Measurements from ENCODE around the gene PDE8A.
A peak's percentile ranks its signal among the peaks of the same experiment; 100 is the strongest.
"Not testable (repeated sequence)": the region's sequence is repeated elsewhere in the genome, so short reads cannot be mapped to it uniquely, and the experiment has no call there.

Gene PDE8A

DNA sequence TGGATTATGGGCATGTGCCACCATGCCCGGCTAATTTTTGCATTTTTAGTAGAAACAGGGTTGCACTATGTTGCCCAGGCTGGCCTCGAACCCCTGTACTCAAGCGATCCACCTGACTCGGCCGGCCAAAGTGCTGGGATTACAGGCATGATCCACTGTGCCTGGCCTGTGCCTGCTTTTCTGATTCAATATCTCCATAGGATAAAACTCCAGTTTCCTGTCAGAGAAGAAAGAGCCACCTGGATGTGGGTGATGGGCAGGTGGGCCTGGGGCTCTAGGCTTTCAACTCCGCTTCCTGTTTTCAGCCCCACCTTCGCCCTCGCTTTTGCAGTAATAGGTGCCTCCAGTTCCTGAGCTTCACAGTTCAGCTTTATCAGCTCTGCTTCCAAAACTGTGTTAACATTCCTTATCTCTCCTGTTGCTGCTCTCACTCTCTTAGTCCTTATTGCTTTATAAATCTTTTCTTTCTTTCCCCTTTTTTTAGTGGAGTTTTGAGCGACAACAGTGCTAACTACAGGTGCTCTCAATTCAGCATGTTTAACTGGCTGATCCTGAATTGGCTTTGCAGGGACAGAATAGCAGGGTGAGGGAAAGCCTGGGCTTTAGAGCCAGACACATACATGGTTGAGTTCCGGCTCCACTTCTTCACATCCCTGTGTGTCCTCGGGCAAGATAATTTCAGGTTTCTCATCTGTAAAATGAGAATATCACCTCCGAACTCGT, 21.1 kb upstream of the PDE8A start:
- no peak for DNase-seq (ENCODE audit: low read depth in 2 of 2)

DNA sequence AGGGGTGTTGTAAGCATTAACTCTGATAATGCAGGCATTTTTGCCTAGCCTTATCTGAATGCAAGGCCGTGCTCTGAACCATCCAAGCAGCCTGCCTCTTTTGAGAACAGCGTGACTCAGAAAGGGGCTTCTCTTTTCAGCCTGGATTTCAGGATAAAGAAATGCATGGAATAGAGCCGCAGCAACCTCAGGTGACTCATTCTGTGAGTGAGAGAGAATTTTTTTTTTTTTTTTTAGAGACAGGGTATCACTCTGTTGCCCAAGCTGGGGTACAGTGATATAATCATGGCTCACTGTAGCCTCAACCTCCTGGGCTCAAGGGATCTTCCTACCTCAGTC, 20.6 kb upstream of the PDE8A start:
- DNase-seq (ENCODE audit: low read depth in 2 of 2), result no peak

DNA sequence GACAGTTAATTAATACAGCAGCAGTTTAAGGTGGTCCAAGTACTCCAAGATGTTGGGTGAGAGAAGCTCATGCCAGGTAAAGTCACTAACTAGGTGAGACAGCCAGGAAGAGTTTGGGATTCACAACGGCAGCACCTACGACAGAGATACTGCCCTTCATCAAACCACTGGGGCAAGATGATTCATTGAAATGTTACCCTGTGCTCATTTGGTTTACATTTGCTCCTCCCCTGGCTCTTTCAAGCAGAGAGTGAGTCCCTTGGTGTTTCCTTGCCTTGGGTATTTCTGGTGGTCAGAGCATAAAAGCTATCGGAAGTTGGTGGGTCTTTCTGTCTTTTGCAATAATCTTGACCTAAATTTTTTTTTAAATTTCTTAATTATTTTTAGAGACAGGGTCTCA, 19.9 kb upstream of the PDE8A start:
- DNase-seq (ENCODE audit: low read depth in 2 of 2), result no peak

DNA sequence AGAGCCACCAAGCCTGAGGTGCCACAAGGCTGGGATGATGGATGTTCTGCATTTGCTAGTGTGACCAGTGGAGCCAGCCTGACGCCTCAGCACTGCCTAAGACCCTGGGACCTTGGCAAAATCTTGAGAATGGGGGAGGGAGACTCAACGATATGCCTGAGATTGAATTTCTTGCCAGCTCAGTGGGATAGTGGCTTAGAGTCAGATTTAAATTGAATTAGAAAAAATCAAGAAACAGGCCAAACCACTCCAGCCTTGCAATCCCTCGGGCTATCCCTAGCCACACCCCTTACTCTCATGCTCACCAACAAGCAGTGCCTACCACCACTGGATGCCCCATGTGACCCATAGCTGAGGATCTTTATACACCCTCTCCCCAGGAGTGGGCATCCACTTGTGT, 18.7 kb upstream of the PDE8A start:
- DNase-seq (ENCODE audit: low read depth in 2 of 2), result no peak

DNA sequence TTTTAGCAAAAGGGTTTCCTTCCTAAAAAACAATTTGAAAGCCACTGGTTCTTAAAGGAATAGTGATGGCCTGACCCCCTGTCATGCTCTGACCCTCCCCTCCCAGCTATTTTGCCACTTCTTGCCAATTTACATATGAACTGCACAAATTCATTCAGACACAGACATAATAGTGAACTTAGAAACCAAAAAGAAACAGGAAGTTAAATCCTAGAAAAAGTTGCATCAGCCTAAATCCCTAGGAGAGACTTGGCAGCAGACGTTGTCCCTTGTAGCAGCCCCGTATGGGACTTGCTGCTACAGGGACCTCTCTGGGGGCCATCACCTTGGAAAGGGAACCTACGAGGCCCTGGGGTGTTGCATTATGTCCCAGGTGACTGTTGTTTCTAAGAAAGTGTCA, 14.3 kb upstream of the PDE8A start:
- no peak for DNase-seq (ENCODE audit: low read depth in 2 of 2)

DNA sequence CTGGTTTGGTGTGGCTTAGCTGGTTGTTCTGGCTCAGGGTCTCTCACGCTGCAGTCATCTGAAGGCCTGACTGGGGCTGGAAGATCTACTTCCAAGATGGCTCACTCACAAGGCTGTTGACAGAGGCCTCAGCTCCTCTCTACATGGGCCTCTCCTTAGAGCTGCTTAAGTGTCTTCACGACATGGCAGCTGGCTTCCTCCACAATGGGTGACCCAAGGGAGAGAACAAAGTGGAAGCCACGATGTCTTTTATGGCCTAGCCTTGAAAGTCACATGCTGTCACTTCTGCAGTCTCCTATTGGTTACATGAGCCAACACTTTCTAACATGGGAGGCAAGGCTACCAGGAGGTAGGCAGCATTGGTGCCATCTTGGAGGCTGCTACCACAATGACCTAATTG, 13.4 kb upstream of the PDE8A start:
- DNase-seq (ENCODE audit: low read depth in 2 of 2), result no peak

DNA sequence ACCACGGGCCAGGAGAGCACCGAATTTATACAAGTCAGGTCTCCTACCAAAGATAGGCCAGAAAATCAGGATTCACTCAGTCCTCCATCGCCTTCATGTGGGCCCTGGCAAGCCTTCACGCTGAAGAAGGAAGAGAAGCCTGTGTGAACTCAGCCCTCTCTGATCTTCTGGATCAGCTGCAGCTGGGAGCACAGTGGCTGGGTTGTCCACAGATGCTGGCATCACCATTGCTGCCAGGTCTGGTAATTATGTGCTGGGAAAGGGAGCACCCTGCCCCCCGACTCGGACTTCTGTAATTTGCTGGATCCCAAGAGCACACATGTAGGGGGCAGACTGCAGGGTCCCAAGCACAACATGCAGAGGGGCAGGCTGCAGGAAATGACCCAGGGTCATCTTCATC, 12.4 kb upstream of the PDE8A start:
- no peak for DNase-seq (ENCODE audit: low read depth in 2 of 2)

DNA sequence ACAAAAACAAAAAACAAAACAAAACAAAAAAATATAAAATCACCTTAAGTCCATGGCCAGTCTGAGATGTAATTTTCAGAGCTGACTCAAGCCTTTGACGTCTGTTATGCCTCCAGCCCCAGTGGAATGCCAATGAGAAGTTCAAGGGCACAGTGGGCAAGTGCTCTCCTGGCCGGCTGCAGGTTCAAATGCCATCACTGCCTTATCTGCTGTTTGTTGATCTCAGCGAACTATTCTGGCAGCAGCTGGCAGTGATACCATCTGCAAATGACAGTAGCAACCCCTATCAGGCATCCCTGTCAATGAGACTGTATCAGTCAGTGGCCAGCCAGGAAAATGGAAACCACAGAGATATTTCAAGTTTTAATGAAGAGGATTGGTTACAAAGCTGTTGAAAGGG, 10.8 kb upstream of the PDE8A start:
- DNase-seq (ENCODE audit: low read depth in 2 of 2), result no peak

DNA sequence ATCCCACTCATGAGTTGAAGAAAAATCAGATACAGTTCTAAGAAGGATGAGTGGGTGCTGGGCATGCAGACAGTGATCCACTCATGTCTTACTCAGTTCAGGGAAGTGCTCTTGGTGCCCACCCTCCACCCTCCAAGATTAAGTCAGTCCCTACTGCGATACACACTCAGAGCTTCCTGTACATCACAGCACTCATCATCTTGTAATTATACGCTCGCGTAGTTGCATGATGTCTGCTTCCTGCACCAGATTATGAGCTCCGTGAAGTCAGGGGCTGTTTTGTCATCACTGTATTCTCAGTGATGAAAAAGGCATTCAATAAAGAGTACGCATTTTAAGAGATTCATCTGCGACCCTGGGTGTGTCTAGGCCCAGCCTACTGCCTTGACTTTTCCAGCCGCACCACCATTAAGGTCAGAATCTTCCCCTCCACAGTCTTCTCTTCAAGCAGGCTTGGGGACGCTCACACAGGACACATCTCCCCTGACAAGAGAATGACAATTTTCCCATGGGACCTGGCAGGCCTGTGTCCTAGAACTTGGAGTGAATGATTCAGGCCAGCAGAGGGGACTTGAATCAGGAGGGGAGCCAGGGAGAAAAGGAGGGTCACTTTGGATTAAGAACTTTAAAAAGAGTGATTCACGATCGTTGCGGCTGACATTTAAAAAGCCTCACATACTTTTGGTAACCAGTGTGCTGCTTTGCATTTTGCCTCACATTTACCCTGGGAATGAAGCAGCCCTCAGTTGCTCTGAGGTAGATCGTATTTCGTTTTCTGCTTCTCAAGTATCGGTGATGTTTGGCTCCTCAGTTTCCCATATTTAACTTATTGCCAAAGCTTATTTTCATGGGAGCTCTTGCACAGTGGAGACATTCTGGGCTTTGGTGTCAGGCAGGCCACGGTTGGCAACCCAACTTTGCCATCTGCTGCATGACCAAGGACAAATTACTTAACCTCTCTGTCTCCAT, 7.9 kb upstream of the PDE8A start:
- DNase-seq (ENCODE audit: low read depth in 2 of 2), result no peak

DNA sequence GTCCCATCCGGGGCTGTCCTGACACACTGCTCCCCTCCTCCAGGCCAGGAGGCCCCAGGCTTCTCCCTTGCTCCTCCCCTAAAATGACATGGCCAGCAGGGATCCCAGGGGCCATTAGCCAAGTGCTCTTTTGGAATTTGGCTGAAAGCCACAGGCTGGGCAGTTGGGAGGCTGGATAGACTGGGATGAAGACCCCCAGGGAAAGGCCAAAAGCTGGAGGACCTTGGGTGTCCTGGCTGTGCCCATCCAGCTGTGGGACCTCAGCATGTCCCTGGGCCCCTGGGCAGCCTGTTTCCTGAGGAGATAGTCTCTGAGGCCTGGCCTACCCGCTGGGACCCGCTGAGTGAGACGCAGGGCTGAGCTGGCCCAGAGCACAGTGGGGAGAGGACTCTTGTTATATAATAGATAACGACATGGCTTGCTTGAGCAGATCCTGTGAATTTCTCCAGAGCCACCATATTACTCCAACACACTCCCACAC, 5.7 kb upstream of the PDE8A start:
- no peak for DNase-seq (ENCODE audit: low read depth in 2 of 2)

DNA sequence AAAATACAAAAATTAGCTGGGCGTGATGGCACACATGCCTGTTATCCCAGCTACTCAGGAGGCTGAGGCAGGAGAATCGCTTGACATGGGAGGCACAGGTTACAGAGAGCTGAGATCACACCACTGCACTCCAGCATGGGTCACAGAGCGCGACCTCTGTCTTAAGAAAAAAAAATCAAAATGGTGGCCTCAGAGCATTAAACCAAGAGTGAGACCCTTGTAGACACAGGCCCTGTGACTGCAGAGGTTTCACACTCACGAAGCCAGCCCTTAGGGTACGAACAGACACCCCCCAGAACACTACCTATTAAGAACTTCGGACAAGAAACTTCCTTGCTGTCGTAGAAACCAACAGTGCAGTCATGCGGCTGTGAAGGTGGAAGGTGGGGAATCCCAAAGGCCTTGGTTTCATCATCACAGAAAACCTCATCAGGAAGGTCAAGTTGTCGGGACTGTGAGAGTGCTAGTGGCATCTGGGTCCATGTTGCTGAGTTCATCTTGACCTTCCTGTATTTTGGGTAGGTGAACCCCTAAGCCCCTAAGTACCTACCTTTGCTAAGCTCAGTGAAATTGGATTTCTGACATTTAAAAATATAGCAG, 4.8 kb upstream of the PDE8A start:
- no peak for DNase-seq (ENCODE audit: low read depth in 2 of 2)

DNA sequence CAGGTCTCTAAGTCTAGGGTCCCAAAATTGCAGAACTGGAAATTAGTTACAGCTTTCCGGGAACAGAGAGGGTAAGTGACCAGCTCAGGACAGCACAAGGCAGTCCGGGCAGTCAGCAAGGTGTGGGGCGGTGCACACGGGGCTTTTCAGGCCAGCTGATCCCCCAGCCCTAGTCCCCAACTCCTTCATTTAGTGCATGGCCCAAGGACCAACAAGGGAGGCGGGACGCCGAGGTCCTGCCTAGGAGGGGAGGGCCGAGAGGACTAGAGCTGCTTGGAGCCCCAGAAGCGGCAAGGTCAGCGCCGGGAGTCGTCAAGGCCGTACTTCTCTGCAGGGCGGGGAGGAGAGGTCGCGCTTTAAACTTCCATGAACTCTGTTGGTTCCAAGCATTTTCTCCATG, 2.0 kb upstream of the PDE8A start:
- no peak for DNase-seq (ENCODE audit: low read depth in 2 of 2)

DNA sequence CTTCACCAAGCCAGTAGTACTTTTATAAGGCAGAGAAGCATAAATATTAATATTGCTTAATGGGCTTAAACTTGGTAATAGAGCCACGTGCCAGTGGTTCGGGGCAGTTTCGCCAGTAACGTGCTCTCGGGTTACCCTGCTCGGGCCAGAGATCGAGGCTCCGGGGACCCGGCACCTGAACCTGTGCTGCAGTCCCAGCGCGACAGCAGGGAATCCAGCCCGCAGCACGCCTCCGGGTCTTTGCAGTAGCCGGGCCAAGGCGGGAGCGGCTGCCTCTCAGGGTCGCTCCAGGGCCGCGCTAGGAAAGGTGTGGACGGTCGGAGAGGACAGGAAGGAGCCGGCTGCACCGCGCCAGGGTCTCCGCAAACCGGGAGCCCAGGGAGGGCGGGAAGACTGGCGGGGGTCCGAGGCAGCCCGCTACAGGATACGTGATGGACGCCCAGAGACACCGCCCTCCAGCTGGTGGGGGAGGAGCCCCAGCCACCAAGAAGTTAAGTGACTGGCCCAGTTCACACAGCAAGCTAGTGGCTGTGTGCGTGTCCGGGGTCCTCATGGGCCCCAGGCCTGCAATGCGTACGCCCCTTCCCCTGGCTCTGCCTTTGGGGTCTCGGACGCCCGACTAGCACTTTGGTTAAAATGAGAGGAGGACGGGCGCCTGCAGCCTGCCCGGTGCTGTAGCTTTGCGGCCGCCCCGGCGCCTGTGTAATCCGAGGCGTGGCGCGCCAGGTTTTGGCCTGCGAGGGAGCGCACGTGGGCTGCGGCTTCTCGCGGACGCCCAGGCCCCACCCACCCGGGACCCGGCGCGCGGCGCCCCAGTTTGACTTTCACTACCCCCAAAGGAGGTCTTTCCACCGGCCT, 1.2 kb upstream of the PDE8A start:
- peak; percentile 73 to 76 for DNase-seq (ENCODE audit: low read depth in 2 of 2)

DNA sequence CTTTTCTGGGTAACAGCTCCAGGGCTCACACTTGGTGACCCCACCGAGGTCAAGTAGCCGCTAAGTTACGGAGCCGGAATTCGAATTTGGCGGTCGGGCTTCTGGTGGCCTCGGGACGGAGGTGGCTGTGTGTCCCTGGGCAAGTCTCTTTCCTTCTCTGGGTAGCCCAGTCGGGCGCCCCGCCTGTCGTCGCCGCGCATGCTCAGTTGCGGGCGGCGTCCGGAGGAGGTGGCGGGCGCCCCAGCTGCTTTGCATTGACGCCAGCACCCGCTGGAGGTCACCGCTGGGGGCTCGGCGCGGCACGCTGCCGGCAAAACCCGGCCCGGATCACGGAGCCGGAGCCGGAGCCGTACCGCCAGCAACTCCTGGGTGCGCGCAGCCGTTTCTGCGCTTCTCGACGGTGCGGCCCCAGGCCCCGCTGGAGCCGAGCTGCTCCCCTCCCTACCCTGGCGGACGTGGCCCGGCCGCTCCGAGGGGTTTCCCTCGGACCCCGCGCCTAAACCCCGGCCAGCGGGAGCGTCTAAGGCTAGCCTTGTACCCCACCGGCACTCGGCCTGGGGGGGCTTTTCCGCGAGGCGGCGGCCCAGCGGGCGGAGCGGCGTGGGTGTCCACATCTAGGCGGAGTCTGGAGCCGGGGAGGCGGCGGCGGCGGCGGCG, 474 bp upstream of the PDE8A start:
- DNase-seq (ENCODE audit: low read depth in 2 of 2), result peak; percentile 97

DNA sequence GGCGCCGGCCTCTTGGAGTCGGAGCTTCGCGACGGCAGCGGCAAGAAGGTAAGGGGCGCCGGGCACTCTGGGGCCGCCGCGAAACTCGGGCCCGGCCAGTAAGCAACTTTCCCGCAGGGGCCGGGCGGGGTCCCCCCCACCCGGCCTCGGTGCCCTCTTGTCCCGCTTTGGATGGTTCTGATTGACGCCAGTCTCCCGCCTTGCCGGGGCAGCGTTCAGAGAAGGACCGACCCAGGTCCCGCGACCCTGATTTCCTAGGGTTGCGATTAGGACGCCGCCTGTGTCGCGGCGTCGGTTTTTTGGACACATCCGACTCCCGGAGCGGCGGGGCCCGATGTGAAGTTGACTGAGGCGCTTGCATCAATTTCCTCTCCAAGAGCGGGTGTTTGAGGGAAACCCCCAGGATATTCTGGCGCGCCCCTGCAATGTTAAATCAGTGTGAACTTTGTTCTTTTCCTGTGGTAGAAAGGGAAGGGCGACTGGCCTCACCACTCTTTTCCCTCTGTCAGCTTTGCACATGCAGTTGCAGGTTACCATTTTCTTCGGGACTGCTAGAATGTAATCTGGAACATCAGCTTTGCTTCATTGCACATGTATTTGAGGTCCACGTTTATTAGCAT, 755 bp downstream of the PDE8A start:
- peak; percentile 32 to 33 for DNase-seq (ENCODE audit: low read depth in 2 of 2)

DNA sequence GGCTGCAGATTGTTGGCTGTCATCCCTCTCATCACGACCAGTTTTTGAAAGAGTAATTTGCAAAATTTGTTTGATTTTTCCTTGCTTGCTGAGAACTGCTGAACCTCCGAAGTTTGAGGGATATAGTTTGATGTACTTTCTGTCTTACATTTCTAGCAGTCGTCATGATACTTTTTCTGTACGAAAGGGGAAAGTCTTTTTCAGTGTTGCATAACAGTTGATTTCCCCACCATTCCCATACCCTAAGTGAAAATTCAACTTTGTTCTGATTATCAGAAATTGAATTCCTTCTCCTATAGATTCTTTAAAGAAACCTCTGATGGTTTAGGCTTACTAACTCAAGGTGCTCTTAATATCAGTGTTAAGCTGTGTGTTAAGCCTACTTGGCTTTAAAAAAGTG, 1.6 kb downstream of the PDE8A start:
- DNase-seq (ENCODE audit: low read depth in 2 of 2), result no peak

DNA sequence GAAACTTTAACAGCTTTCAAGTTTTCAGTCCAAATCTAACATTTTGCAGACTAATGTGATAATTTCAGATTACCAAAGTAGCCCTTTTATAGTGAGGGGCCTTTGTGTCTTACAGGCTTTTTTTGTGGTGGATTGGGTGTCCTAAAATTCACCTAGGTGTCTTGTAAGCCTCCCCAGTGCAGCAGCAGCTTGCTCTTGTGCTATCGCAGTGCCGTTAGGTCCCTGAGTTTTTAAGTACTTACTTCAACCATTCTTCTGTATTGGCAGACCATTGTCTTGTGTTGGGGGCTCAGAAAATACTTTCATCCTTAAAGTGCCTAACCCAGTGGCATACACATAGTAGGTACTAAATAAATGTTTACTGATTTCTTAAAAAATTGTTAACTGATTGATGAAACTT, 2.1 kb downstream of the PDE8A start:
- no peak for DNase-seq (ENCODE audit: low read depth in 2 of 2)

DNA sequence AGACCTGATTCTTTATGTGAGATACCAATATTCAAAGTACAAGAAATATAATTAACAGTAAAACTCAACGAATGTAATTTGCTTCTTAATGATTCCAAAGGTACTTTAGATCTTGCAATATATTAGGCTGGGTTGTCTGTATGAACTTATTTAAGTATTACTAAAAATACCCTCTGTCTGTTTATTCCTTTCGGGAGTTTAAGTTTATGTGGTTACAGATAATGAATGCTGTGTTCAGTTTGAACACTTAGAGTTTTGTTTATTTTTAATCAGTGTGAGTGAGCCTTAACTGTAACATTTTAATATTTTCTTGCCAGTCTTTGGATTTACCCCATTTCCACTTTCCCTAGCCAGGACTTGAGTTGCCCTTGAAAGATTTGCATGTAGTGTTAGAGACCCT, 3.5 kb downstream of the PDE8A start:
- DNase-seq (ENCODE audit: low read depth in 2 of 2), result no peak

DNA sequence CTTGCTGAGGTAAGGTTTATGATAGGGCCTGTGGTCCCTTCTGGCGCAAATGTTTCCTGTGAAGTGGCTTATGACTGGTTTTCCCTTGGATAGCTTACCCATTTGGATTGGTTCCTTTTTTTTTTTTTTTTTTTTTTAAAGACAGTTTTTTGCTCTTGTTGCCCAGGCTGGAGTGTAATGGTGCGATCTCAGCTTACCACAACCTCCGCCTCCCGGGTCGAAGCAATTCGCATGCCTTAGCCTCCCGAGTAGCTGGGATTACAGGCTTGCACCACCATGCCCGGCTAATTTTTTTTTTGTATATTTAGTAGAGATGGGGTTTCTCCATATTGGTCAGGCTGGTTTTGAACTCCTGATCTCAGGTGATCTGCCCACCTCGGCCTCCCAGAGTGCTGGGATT, 5.7 kb downstream of the PDE8A start:
- not testable (repeated sequence) for DNase-seq (ENCODE audit: low read depth in 2 of 2)

DNA sequence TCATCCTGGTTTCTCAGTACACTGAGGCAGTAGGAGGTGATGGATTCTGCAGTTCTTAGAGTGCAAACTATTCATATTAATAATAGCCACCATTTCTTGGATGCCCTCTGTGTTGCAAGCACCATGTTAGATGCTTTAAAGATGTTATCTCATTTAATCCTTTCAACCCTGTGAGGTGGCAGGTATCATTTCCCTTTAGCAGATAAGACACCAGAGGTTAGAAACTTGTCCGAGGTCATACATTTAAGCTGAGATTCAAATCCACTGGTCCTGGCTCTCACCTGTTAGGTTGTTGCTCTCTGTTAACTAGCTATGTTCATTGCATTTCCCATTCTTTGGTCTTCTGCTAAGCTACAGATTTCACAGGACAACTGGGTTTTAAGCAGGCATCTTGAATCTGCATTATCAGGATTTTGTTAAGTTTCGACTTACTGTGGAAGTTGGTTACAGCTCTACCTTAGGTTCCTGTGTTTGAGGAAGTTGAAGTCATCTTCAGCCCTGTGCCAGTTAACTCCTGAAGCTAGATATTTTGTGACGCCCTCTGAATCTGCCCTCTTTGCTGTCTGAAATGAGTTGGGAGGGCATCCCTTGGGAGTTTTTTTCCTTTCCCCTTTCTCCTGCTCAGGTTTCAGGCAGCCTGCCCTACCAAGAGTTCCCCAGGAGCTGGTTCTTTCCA, 6.4 kb downstream of the PDE8A start:
- DNase-seq (ENCODE audit: low read depth in 2 of 2), result no peak
